ENCODE measurements around the gene IGSF21.

GRCh38 chr1:18340787-18341186 is 233.2 kb downstream of the IGSF21 start:
- TF ChIP-seq POLR2AphosphoS5 (IDR thresholded peaks at IDR 0.05) (no peak), CTCF (IDR thresholded peaks at IDR 0.05) (no peak)

Data from suprapubic skin (tissue), 3 donors.